Lower leg skin (tissue), 4 donors: ENCODE results near the gene GLI3. TPM values are rescaled to one million over a fixed set of nuclear protein-coding genes. Genes with fewer than 3 reads are reported as not detected.

Experiments used
- DNase-seq, 2 donors: peaks; one replicate each; pipeline ENCODE4 v3.0.0-alpha.2; 2019; ENCODE audit warnings: low spot score in 2 of 2
- H3K4me3 ChIP-seq: fragments of 200-600 bp; sonication (generic); 2 replicates; pipeline ENCODE4 v1.5.1; 2017; ENCODE audit warnings: mild to moderate bottlenecking, low read depth; ENCODE audit not compliant: poor library complexity, severe bottlenecking
- POLR2A ChIP-seq, 2 donors: fragments of 450-650 bp; IDR thresholded peaks; one replicate each; pipeline ENCODE4 v1.6.1; 2016 to 2017; ENCODE audit warnings: antibody characterized with exemption in 2 of 2, mild to moderate bottlenecking in 1 of 2, moderate library complexity in 1 of 2
- WGBS, 2 donors: methylation state at CpG; one replicate each; pipeline ENCODE4 v1.1.5; 2018; 5-methylcytosine and 5-hydroxymethylcytosine counted together
- intact Hi-C: fragments of 100-400 bp; cut with DNase I; formaldehyde crosslinking; loops from one replicate; pipeline ENCODE4 v1.15.0; 2023; ENCODE audit warnings: low total_unique reads
- total RNA-seq, 4 donors: library from RNA; depleted of rRNA; stranded (reverse); fragments of >200 nt; gene quantifications; one replicate each; pipeline ENCODE4 v1.1.0, GENCODE V29; 2016
- TF ChIP-seq, protein P1 (sequence below), 3 donors: fragments of 450-650 bp; IDR thresholded peaks; one replicate each; pipeline ENCODE4 v1.5.1; 2016; ENCODE audit warnings: antibody characterized with exemption in 3 of 3, mild to moderate bottlenecking in 3 of 3, moderate library complexity in 2 of 3

GLI3 gene
- total RNA-seq, 4 donors from 2014 or later, result 16.4 to 28.2 (median 18.3) TPM

DNA sequence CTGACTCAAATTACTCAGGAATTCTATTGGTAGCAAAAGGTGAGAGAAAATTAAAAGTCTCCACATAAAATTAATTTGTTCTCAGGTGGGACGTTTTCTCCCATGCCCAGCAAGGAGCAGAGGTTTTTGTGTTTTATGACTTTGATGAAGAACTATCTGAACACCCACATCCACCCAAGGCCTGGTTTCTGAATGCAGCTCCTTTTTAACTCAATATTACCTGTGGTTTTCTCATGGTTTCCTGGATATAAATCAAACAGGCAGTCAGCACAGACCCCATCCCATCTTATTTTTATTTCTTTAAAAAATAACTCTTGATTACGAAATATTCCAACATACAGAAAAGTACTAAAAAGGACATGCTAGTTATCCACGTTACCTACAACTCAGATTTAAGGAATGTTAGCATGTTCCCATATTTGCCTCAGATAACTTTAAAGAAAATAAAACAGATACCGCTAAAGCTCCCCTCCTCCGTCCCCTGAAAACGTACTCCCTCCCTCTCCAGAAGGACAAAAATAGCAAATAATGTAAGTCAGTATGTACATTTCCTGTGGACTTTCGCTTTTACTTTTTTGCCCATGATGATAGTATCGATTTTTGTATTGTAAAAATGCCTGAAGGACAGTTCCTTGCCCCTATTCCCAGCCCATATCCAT, 43.4 kb downstream of the GLI3 start:
- TF ChIP-seq POLR2A (IDR thresholded peaks at IDR 0.05), result no peak
- TF ChIP-seq, protein P1, sequence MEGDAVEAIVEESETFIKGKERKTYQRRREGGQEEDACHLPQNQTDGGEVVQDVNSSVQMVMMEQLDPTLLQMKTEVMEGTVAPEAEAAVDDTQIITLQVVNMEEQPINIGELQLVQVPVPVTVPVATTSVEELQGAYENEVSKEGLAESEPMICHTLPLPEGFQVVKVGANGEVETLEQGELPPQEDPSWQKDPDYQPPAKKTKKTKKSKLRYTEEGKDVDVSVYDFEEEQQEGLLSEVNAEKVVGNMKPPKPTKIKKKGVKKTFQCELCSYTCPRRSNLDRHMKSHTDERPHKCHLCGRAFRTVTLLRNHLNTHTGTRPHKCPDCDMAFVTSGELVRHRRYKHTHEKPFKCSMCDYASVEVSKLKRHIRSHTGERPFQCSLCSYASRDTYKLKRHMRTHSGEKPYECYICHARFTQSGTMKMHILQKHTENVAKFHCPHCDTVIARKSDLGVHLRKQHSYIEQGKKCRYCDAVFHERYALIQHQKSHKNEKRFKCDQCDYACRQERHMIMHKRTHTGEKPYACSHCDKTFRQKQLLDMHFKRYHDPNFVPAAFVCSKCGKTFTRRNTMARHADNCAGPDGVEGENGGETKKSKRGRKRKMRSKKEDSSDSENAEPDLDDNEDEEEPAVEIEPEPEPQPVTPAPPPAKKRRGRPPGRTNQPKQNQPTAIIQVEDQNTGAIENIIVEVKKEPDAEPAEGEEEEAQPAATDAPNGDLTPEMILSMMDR (IDR thresholded peaks at IDR 0.05), result no peak
- WGBS, 2 donors, result 68 to 70% methylated on average over 8 of the region's 8 CpGs
- no peak overlapping the region for H3K4me3 ChIP-seq
- no peak for DNase-seq
- intact Hi-C loops, result no loop called here

DNA sequence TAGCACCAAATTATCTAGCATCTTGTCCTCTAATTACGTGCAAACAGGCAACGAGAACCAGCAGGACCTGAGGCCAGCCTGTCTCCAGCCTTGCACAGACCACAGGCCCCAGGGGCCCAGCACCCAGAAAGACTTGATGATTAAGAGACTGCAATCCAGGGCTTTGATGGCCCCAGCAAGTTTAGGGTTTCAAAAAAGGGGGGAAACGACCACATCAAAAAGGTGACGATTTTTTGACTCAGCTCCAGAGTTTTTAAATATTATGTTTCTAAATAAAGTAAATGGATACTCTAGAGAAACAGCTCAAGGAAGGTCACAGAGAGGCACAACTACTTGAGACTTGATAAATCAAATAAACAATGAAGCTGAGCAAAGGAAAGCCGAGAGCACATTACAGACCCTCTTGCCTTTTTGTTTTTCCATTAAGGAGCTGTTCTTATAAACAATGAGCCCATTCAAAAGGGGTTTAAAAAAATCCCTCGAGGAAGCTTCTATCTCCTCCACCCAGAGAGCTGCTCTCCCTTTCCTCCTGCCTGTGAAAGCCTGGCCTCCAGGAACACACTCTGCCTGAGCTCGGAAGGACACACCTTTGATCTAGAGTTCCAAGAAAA, 44.1 kb downstream of the GLI3 start:
- H3K4me3 ChIP-seq, result no peak overlapping the region
- 32 to 36% methylated on average over 7 of the region's 7 CpGs for WGBS, 2 donors
- intact Hi-C loops, result no loop called here
- no peak for DNase-seq
- TF ChIP-seq, protein P1 (IDR thresholded peaks at IDR 0.05), result no peak
- no peak for TF ChIP-seq POLR2A (IDR thresholded peaks at IDR 0.05)

- no peak overlapping the region for H3K4me3 ChIP-seq
- DNase-seq, result no peak
- TF ChIP-seq, protein P1 (IDR thresholded peaks at IDR 0.05), result no peak
- TF ChIP-seq POLR2A (IDR thresholded peaks at IDR 0.05), result no peak
- 79 to 81% methylated on average over 3 of the region's 3 CpGs for WGBS, 2 donors
- intact Hi-C loops, result no loop called here
Measured at GRCh38 chr7:42192066-42192465, 44.9 kb downstream of the GLI3 start.

- intact Hi-C loops, result no loop called here
- 42 to 57% methylated on average over 1 of the region's 1 CpG for WGBS, 2 donors
- DNase-seq, result no peak
- no peak overlapping the region for H3K4me3 ChIP-seq
- TF ChIP-seq, protein P1 (IDR thresholded peaks at IDR 0.05), result no peak
- no peak for TF ChIP-seq POLR2A (IDR thresholded peaks at IDR 0.05)
Measured at GRCh38 chr7:42189535-42189934, 47.5 kb downstream of the GLI3 start.

GRCh38 chr7:42186151-42186550, 50.9 kb downstream of the GLI3 start:
- WGBS, 2 donors, result 71 to 89% methylated on average over 5 of the region's 5 CpGs
- intact Hi-C loops, result no loop called here
- no peak for DNase-seq
- TF ChIP-seq POLR2A (IDR thresholded peaks at IDR 0.05), result no peak
- TF ChIP-seq, protein P1 (IDR thresholded peaks at IDR 0.05), result no peak
- no peak overlapping the region for H3K4me3 ChIP-seq
